Mesothelial cell of epicardium (in vitro differentiated cells): Measurements from ENCODE around the gene CGB1. TPM values are rescaled to one million over a fixed set of nuclear protein-coding genes. Genes with fewer than 3 reads are reported as not detected.
"Not testable (repeated sequence)": the region's sequence is repeated elsewhere in the genome, so short reads cannot be mapped to it uniquely, and the experiment has no call there.

Experiments
- DNase-seq, 2 experiments: peaks; one replicate each; pipeline ENCODE4 v3.0.0; 2021; ENCODE audit warnings: low spot score in 2 of 2; ENCODE audit not compliant: unreplicated experiment in 2 of 2
- H3K27ac Mint-ChIP-seq: 2 replicates; pipeline ENCODE4 v1.8.0; 2021; ENCODE audit warnings: mixed read lengths
- H3K27me3 Mint-ChIP-seq: 2 replicates; pipeline ENCODE4 v1.8.0; 2021; ENCODE audit warnings: low read depth, mixed read lengths
- H3K36me3 Mint-ChIP-seq: 2 replicates; pipeline ENCODE4 v1.8.0; 2021; ENCODE audit warnings: mixed read lengths
- H3K4me1 Mint-ChIP-seq: 2 replicates; pipeline ENCODE4 v1.8.0; 2021; ENCODE audit warnings: mixed read lengths
- H3K4me3 Mint-ChIP-seq: 2 replicates; pipeline ENCODE4 v1.8.0; 2021; ENCODE audit warnings: mild to moderate bottlenecking, moderate library complexity, mixed read lengths
- H3K9me3 Mint-ChIP-seq: 2 replicates; pipeline ENCODE4 v1.8.0; 2021; ENCODE audit warnings: mixed read lengths
- total RNA-seq: library from RNA; stranded (reverse); gene quantifications from 3 replicates; pipeline ENCODE4 v1.2.1, GENCODE V29; 2021
- TF ChIP-seq, protein P1 (sequence below): fragments of 200-600 bp; sonication (generic); IDR thresholded peaks from one replicate; pipeline ENCODE4 v1.5.0; 2021; ENCODE audit warnings: antibody characterized with exemption; ENCODE audit not compliant: unreplicated experiment

CGB1 gene
- total RNA-seq, 1 donor from 2014 or later, result not detected

DNA sequence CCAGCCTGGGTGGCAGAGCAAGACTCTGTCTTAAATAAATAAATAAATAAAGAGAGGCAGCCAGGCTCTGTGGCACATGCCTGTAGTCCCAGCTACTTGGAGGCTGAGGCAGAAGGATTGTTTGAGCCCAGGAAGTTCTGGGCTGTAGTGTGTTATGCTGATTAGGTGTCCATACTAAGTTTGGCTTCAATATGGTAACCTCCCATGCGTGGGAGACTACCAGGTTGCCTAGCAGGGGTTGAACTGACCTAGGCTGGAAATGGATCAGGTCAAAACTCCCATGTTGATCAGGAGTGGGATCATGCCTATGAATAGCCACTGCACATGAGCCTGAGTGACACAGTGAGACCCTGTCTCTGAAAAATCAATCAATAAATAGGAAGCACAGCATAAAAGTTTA lies 44.6 kb upstream of the CGB1 start:
- no peak for DNase-seq
- Mint-ChIP-seq H3K27ac (no peak overlapping the region), H3K36me3 (no peaks in the 10 kb centered on the region), H3K27me3 (peaks cover 8% of the 10 kb centered on the region), H3K9me3 (no peaks in the 10 kb centered on the region), H3K4me3 (no peak overlapping the region), H3K4me1 (peaks cover 8% of the 10 kb centered on the region)
- TF ChIP-seq, protein P1, sequence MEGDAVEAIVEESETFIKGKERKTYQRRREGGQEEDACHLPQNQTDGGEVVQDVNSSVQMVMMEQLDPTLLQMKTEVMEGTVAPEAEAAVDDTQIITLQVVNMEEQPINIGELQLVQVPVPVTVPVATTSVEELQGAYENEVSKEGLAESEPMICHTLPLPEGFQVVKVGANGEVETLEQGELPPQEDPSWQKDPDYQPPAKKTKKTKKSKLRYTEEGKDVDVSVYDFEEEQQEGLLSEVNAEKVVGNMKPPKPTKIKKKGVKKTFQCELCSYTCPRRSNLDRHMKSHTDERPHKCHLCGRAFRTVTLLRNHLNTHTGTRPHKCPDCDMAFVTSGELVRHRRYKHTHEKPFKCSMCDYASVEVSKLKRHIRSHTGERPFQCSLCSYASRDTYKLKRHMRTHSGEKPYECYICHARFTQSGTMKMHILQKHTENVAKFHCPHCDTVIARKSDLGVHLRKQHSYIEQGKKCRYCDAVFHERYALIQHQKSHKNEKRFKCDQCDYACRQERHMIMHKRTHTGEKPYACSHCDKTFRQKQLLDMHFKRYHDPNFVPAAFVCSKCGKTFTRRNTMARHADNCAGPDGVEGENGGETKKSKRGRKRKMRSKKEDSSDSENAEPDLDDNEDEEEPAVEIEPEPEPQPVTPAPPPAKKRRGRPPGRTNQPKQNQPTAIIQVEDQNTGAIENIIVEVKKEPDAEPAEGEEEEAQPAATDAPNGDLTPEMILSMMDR, result no peak

DNA sequence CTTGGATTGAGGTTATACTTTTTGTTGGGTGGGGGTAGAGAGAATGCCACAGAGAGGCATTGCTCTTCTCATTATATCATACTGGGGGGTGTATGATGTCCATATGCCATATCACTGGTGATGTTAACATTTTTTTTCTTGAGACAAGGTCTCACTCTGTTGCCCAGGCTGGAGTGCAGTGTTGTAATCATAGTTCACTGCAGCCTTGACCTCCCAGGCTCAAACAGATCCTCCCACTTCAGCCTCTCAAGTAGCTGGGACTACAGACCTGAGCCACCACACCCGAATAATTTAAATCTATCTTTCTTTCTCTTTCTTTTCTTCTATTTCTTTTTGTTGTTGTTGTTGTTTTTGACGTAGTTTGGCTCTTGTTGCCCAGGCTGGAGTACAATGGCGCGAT lies 43.7 kb upstream of the CGB1 start:
- Mint-ChIP-seq H3K4me1 (peaks cover 3% of the 10 kb centered on the region), H3K27me3 (peaks cover 8% of the 10 kb centered on the region), H3K27ac (no peak overlapping the region), H3K9me3 (no peaks in the 10 kb centered on the region), H3K4me3 (no peak overlapping the region), H3K36me3 (no peaks in the 10 kb centered on the region)
- TF ChIP-seq, protein P1, result no peak
- no peak for DNase-seq

DNA sequence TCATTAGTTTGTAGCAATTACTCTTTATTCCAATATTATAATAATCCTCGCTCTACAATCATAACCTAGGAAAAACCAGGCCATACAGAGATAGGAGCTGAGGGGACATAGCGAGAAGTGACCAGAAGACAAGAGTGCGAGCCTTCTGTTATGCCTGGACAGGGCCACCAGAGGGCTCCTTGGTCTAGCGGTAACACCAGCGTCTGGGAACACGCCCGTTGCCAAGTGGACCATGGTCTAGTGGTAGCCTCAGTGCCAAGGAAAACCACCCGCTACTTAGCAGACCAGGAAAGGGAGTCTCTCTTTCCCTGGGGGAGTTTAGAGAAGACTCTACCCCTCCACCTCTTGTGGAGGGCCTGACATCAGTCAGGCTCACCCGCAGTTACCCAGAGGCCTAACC lies 38.2 kb upstream of the CGB1 start:
- not testable (repeated sequence) for DNase-seq, H3K4me3 Mint-ChIP-seq, H3K27ac Mint-ChIP-seq, H3K9me3 Mint-ChIP-seq
- peaks cover 11% of the 10 kb centered on the region for H3K36me3 Mint-ChIP-seq
- TF ChIP-seq, protein P1, result peak; percentile 62
- H3K27me3 Mint-ChIP-seq, result peaks cover 42% of the 10 kb centered on the region
- peaks cover 10% of the 10 kb centered on the region for H3K4me1 Mint-ChIP-seq

DNA sequence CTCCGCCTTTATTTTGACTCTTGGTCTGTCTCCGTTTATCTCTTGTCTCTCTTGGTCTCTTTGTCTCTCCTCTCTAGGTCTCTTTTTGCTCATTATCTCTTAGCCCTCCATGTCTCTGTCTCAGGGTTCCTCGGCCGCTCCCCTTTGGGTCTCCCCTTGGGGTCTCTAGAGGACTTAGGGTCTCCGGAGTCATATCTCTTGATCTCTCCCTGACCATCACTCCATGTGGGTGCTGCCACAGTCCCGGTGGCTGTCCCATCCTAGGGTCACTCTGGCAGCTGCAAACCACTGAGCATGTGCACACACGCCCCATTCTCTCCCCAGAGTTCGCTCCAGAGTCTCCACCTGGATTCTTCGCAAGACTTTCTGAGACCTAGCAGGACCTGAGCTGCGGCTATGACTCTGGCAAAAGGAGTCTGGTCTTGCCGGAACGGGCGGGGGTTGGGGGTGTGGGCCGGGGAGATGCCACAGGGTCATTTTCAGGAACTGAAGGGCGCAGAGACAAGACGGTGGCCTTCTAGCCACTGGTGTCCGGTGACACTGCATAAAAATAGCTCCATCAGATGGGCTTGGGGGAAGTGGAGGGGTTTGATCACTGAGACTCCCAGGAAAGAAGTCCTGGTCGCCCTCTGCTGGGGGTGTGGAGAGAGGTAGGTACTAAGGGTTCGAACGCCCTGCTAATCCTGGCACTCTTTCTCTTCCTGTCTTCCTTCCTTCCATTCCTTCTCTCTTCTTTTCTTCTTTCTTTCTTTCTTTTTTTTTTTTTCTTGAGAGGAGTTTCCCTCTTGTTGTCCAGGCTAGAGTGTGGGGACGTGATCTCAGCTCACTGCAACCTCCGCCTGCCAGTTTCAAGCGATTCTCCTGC lies 37.1 kb upstream of the CGB1 start:
- H3K27ac Mint-ChIP-seq, result no peak overlapping the region
- H3K27me3 Mint-ChIP-seq, result peaks cover 49% of the 10 kb centered on the region
- H3K9me3 Mint-ChIP-seq, result peaks cover 4% of the 10 kb centered on the region
- peak overlapping the region; percentile 50 for H3K4me3 Mint-ChIP-seq
- no peak for DNase-seq
- peaks cover 10% of the 10 kb centered on the region for H3K4me1 Mint-ChIP-seq
- TF ChIP-seq, protein P1, result no peak
- H3K36me3 Mint-ChIP-seq, result peaks cover 11% of the 10 kb centered on the region

DNA sequence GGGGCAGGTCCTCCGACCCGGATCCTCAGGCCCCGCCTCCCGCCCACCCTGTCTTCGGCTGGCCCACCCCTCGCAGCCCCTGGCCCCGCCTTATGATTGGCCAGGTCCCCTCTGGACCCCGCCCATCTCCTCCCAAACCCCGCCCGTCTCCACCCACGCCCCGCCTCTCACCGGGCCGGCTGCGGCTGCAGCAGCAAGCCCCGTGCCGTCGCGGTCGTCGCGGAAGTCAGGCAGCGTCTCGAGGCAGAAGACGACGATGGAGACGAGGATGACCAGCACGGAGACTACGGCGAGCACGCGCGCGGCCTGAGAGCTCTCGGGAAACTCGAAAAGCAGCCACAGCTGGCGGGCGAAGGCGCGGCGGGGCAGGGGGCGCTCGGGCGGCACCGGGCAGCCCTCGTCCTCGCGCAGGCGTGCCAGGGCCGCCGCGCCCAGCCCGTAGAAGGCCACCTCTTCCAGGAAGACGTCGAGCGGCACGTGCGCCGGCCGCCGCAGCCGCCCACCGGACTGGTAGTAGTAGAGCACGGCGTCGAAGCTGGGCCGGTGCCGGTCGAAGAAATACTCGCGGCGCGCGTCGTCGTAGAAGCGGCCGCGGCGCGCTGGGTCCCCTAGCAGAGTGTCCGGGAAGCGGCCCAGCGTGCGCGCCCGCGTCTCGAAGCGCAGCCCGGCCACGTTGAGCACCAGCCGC lies 35.3 kb upstream of the CGB1 start:
- peak overlapping the region; percentile 43 for H3K4me3 Mint-ChIP-seq
- peaks cover 23% of the 10 kb centered on the region for H3K4me1 Mint-ChIP-seq
- H3K36me3 Mint-ChIP-seq, result peaks cover 11% of the 10 kb centered on the region
- TF ChIP-seq, protein P1, result no peak
- no peak overlapping the region for H3K27ac Mint-ChIP-seq
- no peak for DNase-seq
- peaks cover 4% of the 10 kb centered on the region for H3K9me3 Mint-ChIP-seq
- H3K27me3 Mint-ChIP-seq, result peaks cover 49% of the 10 kb centered on the region
